Measurements from ENCODE around the gene ANKRD11. TPM values are rescaled to one million over a fixed set of nuclear protein-coding genes. Genes with fewer than 3 reads are reported as not detected.
A peak's percentile ranks its signal among the peaks of the same experiment; 100 is the strongest.

The ANKRD11 gene
- total RNA-seq, 2 experiments from 2014 or later: 157 to 175 TPM

- ATAC-seq: no peak
- Mint-ChIP-seq H3K27ac (no peak overlapping the region), H3K9me3 (ENCODE audit: insufficient read depth) (no peaks in the 10 kb centered on the region), H3K4me1 (ENCODE audit: low read depth) (no peaks in the 10 kb centered on the region), H3K4me3 (no peak overlapping the region), H3K36me3 (ENCODE audit: low read depth) (peaks cover 50% of the 10 kb centered on the region), H3K27me3 (ENCODE audit: low read depth) (no peaks in the 10 kb centered on the region)
- no peak for DNase-seq
- CTCF ChIA-PET: no interaction called here
- POLR2A ChIA-PET: no interaction called here
Measured at GRCh38 chr16:89523680-89524344, 33.5 kb upstream of the ANKRD11 start.

GRCh38 chr16:89522287-89522686 lies 31.9 kb upstream of the ANKRD11 start:
- H3K4me1 Mint-ChIP-seq (ENCODE audit: low read depth): no peaks in the 10 kb centered on the region
- ATAC-seq: no peak
- H3K27ac Mint-ChIP-seq: no peak overlapping the region
- H3K4me3 Mint-ChIP-seq: no peak overlapping the region
- H3K9me3 Mint-ChIP-seq (ENCODE audit: insufficient read depth): no peaks in the 10 kb centered on the region
- POLR2A ChIA-PET: no interaction called here
- CTCF ChIA-PET: no interaction called here
- H3K36me3 Mint-ChIP-seq (ENCODE audit: low read depth): peaks cover 59% of the 10 kb centered on the region
- H3K27me3 Mint-ChIP-seq (ENCODE audit: low read depth): no peaks in the 10 kb centered on the region
- no peak for DNase-seq

- DNase-seq (no peak), ATAC-seq (no peak)
- H3K27me3 Mint-ChIP-seq (ENCODE audit: low read depth): no peaks in the 10 kb centered on the region
- H3K4me3 Mint-ChIP-seq: no peak overlapping the region
- POLR2A ChIA-PET: no interaction called here
- H3K27ac Mint-ChIP-seq: no peak overlapping the region
- CTCF ChIA-PET: no interaction called here
- no peaks in the 10 kb centered on the region for H3K9me3 Mint-ChIP-seq (ENCODE audit: insufficient read depth)
- peaks cover 47% of the 10 kb centered on the region for H3K36me3 Mint-ChIP-seq (ENCODE audit: low read depth)
- H3K4me1 Mint-ChIP-seq (ENCODE audit: low read depth): no peaks in the 10 kb centered on the region
Measured at GRCh38 chr16:89519881-89520280, 29.5 kb upstream of the ANKRD11 start.

GRCh38 chr16:89517128-89517527 lies 26.8 kb upstream of the ANKRD11 start:
- Mint-ChIP-seq H3K9me3 (ENCODE audit: insufficient read depth) (no peaks in the 10 kb centered on the region), H3K27me3 (ENCODE audit: low read depth) (no peaks in the 10 kb centered on the region), H3K4me3 (no peak overlapping the region), H3K4me1 (ENCODE audit: low read depth) (peaks cover under 1% of the 10 kb centered on the region), H3K27ac (no peak overlapping the region), H3K36me3 (ENCODE audit: low read depth) (peaks cover 44% of the 10 kb centered on the region)
- ChIA-PET CTCF (interaction anchor here (1.0 to 1.1 kb wide), 2 partner anchors 9 to 40 kb away, joined by 3 read pairs; partner anchors contain the start of gene SPG7), POLR2A (no interaction called here)
- ATAC-seq: no peak
- no peak for DNase-seq

GRCh38 chr16:89512453-89512852 lies 22.1 kb upstream of the ANKRD11 start:
- Mint-ChIP-seq H3K27me3 (ENCODE audit: low read depth) (no peaks in the 10 kb centered on the region), H3K36me3 (ENCODE audit: low read depth) (peaks cover 29% of the 10 kb centered on the region), H3K9me3 (ENCODE audit: insufficient read depth) (no peaks in the 10 kb centered on the region), H3K4me1 (ENCODE audit: low read depth) (peaks cover 10% of the 10 kb centered on the region), H3K4me3 (no peak overlapping the region), H3K27ac (no peak overlapping the region)
- no peak for DNase-seq
- CTCF ChIA-PET: no interaction called here
- POLR2A ChIA-PET: no interaction called here
- no peak for ATAC-seq

- CTCF ChIA-PET: interaction anchor here (3.2 kb wide), 1 partner anchor 48 kb away, joined by 7 read pairs; no protein-coding TSS in a partner anchor
- DNase-seq (no peak), ATAC-seq (no peak)
- peak overlapping the region; percentile 63 for H3K27ac Mint-ChIP-seq
- H3K4me1 Mint-ChIP-seq (ENCODE audit: low read depth): peaks cover 20% of the 10 kb centered on the region
- H3K4me3 Mint-ChIP-seq: no peak overlapping the region
- H3K27me3 Mint-ChIP-seq (ENCODE audit: low read depth): no peaks in the 10 kb centered on the region
- peaks cover 23% of the 10 kb centered on the region for H3K36me3 Mint-ChIP-seq (ENCODE audit: low read depth)
- H3K9me3 Mint-ChIP-seq (ENCODE audit: insufficient read depth): no peaks in the 10 kb centered on the region
- POLR2A ChIA-PET: no interaction called here
Measured at GRCh38 chr16:89511374-89511773, 21.0 kb upstream of the ANKRD11 start.

- ATAC-seq (no peak), DNase-seq (no peak)
- Mint-ChIP-seq H3K27ac (no peak overlapping the region), H3K27me3 (ENCODE audit: low read depth) (no peaks in the 10 kb centered on the region), H3K4me3 (peak overlapping the region; percentile 34), H3K36me3 (ENCODE audit: low read depth) (peaks cover 23% of the 10 kb centered on the region), H3K9me3 (ENCODE audit: insufficient read depth) (no peaks in the 10 kb centered on the region), H3K4me1 (ENCODE audit: low read depth) (peaks cover 29% of the 10 kb centered on the region)
- ChIA-PET CTCF (interaction anchor here (1.1 to 3.2 kb wide), 3 partner anchors 15 to 48 kb away, joined by 3 to 7 read pairs (median 6); no protein-coding TSS in a partner anchor), POLR2A (interaction anchor here (1.0 to 2.9 kb wide), 2 partner anchors 20 to 38 kb away, joined by 3 to 9 read pairs; no protein-coding TSS in a partner anchor)
Measured at GRCh38 chr16:89510526-89510925, 20.2 kb upstream of the ANKRD11 start.

- Mint-ChIP-seq H3K9me3 (ENCODE audit: insufficient read depth) (no peaks in the 10 kb centered on the region), H3K36me3 (ENCODE audit: low read depth) (peaks cover 12% of the 10 kb centered on the region), H3K4me3 (peak within 1 kb of the TSS; percentile 91), H3K4me1 (ENCODE audit: low read depth) (peaks cover 38% of the 10 kb centered on the region), H3K27me3 (ENCODE audit: low read depth) (no peaks in the 10 kb centered on the region), H3K27ac (peak within 1 kb of the TSS; percentile 92)
- CTCF ChIA-PET: interaction anchor here (0.7 to 3.5 kb wide), 31 partner anchors 9 to 267 kb away, joined by 3 to 15 read pairs (median 4); partner anchors contain the start of gene ANKRD11
- ATAC-seq: peak; percentile 77
- POLR2A ChIA-PET: interaction anchor here (1.0 to 3.4 kb wide), 12 partner anchors 10 to 411 kb away, joined by 3 to 25 read pairs (median 5); partner anchors contain the start of gene ZNF778
- DNase-seq: peak; percentile 90
Measured at GRCh38 chr16:89507834-89508590, 17.7 kb upstream of the ANKRD11 start, which contains the start of gene SPG7. TSS of gene SPG7 (plus strand) at chr16:89508403. CDS start at chr16:89508418, 15 bp downstream.

GRCh38 chr16:89507214-89507833 lies 17.0 kb upstream of the ANKRD11 start:
- DNase-seq (no peak), ATAC-seq (no peak)
- H3K9me3 Mint-ChIP-seq (ENCODE audit: insufficient read depth): no peaks in the 10 kb centered on the region
- H3K27ac Mint-ChIP-seq: peak overlapping the region; percentile 90
- ChIA-PET CTCF (interaction anchor here (0.8 to 3.5 kb wide), 12 partner anchors 12 to 266 kb away, joined by 3 to 15 read pairs (median 4); no protein-coding TSS in a partner anchor), POLR2A (interaction anchor here (1.0 to 3.4 kb wide), 11 partner anchors 10 to 410 kb away, joined by 3 to 25 read pairs (median 5); partner anchors contain the start of gene ZNF778)
- H3K4me1 Mint-ChIP-seq (ENCODE audit: low read depth): peaks cover 38% of the 10 kb centered on the region
- H3K4me3 Mint-ChIP-seq: peak overlapping the region; percentile 65
- no peaks in the 10 kb centered on the region for H3K27me3 Mint-ChIP-seq (ENCODE audit: low read depth)
- peaks cover 8% of the 10 kb centered on the region for H3K36me3 Mint-ChIP-seq (ENCODE audit: low read depth)

- Mint-ChIP-seq H3K27me3 (ENCODE audit: low read depth) (no peaks in the 10 kb centered on the region), H3K27ac (peak overlapping the region; percentile 90), H3K4me3 (peak overlapping the region; percentile 65), H3K4me1 (ENCODE audit: low read depth) (peaks cover 37% of the 10 kb centered on the region), H3K36me3 (ENCODE audit: low read depth) (peaks cover 8% of the 10 kb centered on the region), H3K9me3 (ENCODE audit: insufficient read depth) (no peaks in the 10 kb centered on the region)
- ATAC-seq: no peak
- CTCF ChIA-PET: interaction anchor here (0.8 to 3.5 kb wide), 6 partner anchors 12 to 266 kb away, joined by 3 to 15 read pairs (median 4); no protein-coding TSS in a partner anchor
- peak; percentile 57 for DNase-seq
- POLR2A ChIA-PET: interaction anchor here (1.0 to 3.4 kb wide), 7 partner anchors 9 to 410 kb away, joined by 3 to 25 read pairs (median 8); no protein-coding TSS in a partner anchor
Measured at GRCh38 chr16:89506791-89507191, 16.4 kb upstream of the ANKRD11 start.

GRCh38 chr16:89506113-89506504 lies 15.7 kb upstream of the ANKRD11 start:
- DNase-seq (no peak), ATAC-seq (no peak)
- Mint-ChIP-seq H3K27me3 (ENCODE audit: low read depth) (no peaks in the 10 kb centered on the region), H3K27ac (peak overlapping the region; percentile 90), H3K36me3 (ENCODE audit: low read depth) (peaks cover 5% of the 10 kb centered on the region), H3K4me3 (peak overlapping the region; percentile 65), H3K4me1 (ENCODE audit: low read depth) (peaks cover 34% of the 10 kb centered on the region), H3K9me3 (ENCODE audit: insufficient read depth) (no peaks in the 10 kb centered on the region)
- ChIA-PET CTCF (interaction anchor here (0.9 to 1.3 kb wide), 3 partner anchors 21 to 173 kb away, joined by 3 to 5 read pairs (median 3); no protein-coding TSS in a partner anchor), POLR2A (interaction anchor here (2.2 to 2.8 kb wide), 2 partner anchors 17 to 185 kb away, joined by 5 to 15 read pairs; no protein-coding TSS in a partner anchor)

Data from activated CD8-positive, alpha-beta T cell treated with anti-CD3 and anti-CD28 coated beads, Interleukin-2, amount 10 ng/mL, durations not matched to agents 7 days and 5 days (primary cell).